GM19193 (cell line): Measurements from ENCODE around the gene HMSD.

Source experiments
- POLR2A ChIP-seq: IDR thresholded peaks from 4 replicates; pipeline ENCODE4 v1.6.1; 2011; ENCODE audit not compliant: insufficient read depth, insufficient read length; ENCODE audit errors: extremely low read depth

The HMSD gene

DNA sequence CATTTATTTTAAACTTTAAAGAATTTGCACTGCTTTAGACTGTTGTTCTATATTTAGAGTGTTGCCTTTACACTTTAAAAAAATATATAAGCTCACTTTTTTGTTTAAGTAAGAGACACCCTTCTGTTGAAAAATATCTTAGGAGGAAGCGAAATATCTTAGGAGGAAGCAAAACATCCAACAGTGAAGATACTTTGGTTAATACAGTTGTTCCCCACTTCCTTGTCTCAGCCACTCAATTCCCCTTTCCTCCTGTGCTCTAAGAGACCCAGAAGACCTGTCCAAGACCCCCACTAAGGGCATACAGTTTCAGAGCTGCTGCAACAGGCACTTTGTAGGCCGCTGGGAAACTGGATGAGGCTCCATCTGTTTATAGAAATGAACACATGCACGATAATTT lies 26.5 kb downstream of the HMSD start:
- TF ChIP-seq POLR2A: no peak

DNA sequence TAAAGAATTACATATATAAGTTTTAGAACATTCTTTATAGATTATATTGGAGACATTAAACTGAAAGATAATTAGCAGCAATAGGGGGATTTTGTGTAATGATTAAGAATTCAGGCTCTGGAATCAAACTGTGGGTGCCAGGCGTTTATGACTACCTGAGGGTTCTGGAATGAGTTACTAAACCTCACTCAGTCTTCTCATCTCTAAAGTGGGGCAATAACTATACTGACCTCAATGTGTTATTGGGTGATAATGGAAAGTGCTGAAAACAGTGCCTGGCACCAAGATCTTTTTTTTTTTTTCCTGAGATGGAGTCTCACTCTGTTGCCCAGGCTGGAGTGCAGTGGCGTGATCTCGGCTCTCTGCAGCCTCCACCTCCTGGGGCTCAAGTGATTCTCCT lies 27.9 kb downstream of the HMSD start:
- TF ChIP-seq POLR2A: no peak

DNA sequence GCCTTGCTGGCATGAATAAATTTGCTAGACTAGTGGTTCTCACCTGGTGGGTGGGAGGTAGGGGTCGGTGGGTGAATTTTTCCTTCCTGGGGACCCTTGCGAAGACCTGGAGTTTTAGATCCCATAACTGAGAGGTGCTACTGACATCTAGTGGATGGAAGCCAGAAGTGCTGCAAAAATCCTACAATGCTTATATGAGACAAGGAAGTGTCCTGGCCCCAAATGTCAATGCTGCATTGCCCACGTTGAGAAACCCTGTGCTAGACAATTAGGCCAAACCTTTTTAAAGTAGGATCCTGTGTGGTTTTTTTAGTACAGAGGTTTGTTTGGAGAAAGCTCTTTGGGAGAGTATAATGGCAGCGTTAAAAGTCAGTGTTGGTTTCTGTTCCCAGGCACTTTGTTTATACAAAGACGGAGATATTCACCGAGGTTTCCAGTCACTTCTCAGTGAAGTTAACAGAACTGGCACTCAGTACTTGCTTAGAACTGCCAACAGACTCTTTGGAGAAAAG lies 30.4 kb downstream of the HMSD start:
- no peak for TF ChIP-seq POLR2A

DNA sequence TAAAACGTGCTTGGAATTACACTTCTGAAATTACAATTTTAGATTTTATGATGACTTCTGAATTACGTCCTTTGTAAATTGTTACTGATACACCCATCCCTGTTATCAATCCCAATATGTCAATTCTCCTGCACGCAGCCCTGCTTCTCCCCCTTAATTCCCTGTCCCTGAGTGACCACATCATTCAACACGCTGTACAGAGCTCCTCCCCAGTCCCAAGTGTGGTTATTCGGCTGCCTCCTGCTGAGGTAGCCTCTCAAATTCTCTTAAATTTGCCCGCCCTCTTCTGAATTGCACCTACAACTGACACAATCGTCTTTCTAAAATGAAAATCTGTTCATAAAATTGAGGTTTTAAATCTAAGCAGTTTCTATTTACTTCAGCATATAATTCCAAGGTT lies 30.9 kb downstream of the HMSD start:
- TF ChIP-seq POLR2A: no peak

DNA sequence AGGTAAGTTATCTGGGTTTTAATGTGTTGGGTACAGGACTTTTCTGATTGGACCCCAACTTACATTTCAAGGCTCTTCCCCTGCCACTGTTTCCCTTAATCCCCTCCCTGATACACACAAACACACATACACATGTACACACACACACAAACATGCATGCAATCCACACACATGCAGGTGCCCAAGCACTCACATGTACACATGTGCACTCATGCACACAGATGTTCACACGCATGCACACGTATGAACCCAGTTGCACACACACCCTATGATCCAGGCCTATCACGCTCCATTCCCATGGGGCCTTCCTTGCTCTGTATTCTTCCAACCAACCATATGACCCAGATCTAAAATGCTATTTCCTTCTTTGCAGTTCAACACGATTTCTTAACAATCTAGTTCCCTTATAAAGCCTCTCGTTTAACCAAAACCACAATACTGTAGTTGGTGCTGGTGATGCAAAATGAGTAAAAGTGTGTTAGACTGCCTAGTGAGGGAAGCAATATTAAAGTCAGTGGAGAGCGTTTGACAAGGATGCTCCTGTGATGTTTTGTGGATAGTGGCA lies 31.9 kb downstream of the HMSD start:
- TF ChIP-seq POLR2A: no peak

DNA sequence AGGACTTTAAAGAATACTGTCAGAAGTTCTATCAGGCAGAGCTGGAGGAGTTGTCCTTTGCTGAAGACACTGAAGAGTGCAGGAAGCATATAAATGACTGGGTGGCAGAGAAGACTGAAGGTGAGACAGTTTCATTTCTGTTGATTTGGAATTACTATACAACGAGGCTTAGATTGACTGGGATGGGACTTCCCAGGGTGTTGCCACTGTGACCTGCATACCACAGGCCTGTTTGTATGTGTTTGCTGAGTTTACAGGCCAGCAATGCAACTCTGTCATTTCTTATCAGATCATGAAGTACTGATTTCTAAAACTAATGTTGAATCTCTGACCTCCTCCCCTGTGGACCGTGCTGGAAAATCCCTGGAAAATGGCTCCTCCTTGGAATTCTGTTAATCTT lies 32.6 kb downstream of the HMSD start:
- TF ChIP-seq POLR2A: no peak

DNA sequence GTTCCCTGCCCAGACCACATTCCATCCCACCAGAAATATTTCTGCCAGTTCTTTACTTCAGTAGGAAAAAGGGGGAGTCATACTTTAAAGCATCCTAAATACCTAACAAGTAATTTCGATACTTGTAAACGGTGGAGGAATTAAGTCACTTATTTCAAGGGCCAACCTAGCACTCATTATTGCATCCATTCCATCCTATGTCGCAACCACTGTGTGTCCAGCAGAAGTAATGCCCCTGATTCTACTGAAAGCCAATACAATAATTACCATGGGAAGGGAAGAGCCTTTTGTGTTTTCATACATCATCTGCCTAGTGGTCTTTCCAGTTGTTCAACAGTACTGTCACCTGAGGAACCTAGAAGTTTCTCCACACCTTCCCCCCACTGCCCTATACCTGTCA lies 33.3 kb downstream of the HMSD start:
- TF ChIP-seq POLR2A: no peak

DNA sequence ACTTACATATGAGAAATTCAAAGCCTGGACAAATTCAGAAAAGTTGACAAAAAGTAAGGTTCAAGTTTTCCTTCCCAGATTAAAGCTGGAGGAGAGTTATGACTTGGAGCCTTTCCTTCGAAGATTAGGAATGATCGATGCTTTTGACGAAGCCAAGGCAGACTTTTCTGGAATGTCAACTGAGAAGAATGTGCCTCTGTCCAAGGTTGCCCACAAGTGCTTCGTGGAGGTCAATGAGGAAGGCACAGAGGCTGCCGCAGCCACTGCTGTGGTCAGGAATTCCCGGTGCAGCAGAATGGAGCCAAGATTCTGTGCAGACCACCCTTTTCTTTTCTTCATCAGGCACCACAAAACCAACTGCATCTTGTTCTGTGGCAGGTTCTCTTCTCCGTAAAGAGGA lies 37.8 kb downstream of the HMSD start:
- TF ChIP-seq POLR2A: no peak

DNA sequence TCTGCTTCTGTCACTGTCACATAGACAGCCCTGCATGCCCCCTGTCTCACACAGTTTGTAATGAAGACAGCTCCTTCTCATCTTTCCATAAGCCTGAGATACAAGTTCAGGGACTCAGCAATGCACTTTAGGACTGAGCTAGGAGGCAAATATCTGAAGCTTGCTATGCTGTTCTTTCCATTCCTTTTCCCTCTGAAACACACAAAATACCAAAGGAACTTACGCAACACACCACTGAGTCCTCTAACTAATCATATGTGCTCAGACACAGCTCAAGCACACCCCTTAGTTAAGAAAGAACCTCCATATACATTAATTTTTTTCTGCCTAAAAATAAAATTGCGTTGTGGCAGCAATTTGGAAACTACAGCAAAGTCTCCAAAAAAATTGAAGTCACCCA lies 38.6 kb downstream of the HMSD start:
- no peak for TF ChIP-seq POLR2A

DNA sequence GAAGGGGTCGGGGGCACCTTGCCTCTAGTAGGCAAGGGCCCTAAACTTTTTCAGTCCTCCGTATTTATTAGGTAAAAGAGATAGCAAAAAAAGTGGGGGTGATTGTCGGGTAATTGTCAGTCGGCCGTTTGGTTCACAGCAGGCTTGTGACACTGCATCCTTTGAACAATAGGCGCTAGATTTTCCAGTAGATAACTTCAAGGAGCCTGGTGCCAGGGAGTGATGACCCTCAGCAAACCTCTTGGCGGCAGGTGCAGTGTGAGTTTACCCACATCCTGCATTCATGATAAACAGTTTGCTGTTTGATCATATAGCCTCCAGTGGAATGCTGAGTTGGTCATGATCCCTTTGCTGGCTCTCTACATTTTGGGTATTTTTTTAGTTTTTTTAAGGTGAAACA lies 43.6 kb downstream of the HMSD start:
- TF ChIP-seq POLR2A: no peak

DNA sequence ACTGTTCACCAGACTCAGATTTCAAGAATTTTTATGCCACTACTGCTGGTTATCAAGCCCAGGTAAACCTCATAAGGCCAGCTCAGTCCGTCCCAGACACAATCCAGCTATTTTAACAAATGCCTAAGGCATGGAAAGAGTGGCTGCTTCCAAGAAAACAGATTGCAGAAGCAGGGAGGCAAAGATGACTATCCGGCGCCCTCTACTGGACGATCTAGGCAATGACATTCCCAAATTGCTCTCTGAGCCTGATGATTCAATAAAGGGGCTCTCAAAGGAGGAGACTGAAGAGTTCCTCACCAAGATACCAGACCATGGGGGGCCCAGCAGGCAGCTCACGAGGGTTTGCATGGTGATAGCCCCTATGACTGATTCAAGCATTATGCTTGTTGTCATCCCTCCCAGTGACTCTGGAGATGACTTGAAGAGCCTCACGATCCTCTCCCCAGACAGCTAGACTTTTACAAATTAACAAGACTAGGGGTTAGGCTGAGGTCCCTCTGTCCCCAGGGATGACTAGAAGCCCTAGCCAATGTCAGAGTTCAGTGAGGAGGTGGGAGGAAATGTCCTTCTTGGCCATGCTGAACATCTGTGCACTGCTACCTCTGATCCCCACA lies 45.8 kb downstream of the HMSD start:
- no peak for TF ChIP-seq POLR2A

DNA sequence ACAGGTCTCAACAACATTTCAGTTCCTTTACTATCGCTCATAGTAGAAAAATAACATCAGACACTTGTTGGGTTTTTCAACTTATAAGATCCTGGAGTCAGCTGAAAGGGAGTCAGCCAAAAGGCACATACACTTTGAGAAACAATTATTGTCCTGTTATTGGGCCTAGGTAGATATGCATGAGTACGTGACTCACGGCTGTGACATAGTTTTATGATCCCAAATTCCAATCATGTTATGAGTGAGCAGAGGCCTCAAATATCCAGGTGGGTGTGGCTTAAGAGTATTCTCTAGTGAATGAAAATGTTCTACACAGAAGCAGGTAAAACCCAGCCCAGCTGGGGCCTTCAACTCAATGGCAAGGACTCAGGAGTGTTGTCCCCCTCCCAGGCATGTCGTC lies 47.9 kb downstream of the HMSD start:
- TF ChIP-seq POLR2A: no peak

DNA sequence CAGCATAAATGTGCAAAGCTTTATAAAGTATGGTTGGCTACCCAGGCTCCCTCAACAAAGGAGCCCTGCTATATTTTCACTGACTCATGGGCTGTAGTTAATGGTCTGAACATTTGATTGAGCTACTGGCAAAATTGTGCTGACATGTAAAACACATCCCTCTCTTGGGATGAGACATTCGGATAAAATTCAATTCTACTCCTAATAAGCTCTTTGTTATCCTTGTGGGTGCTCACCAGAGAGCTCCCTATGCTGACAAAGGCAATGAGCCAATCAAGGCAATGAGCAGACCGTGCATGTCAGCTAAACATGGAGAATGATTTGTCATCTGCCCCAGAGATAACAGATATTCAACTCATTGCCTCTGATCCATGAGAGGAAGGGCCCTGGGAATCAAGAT lies 48.5 kb downstream of the HMSD start:
- no peak for TF ChIP-seq POLR2A

DNA sequence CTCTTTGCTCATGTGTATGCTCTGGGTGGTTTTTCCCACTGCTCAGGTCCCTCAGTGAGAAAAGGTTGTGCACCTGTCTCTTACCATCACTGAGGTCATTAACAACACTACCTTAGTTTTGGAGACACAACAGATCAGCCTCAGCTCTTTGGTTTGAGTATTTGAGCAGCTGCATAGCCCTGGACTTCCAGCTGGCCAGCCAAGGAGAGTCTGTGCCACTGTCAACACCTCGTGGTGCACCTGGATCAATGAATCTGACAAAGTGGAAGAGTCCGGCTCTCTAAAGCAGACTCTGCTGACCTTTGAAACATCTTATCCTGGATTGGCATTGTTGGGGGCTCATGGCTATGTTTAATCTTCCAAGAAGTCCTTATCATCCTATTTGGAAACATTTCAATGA lies 50.8 kb downstream of the HMSD start:
- no peak for TF ChIP-seq POLR2A

DNA sequence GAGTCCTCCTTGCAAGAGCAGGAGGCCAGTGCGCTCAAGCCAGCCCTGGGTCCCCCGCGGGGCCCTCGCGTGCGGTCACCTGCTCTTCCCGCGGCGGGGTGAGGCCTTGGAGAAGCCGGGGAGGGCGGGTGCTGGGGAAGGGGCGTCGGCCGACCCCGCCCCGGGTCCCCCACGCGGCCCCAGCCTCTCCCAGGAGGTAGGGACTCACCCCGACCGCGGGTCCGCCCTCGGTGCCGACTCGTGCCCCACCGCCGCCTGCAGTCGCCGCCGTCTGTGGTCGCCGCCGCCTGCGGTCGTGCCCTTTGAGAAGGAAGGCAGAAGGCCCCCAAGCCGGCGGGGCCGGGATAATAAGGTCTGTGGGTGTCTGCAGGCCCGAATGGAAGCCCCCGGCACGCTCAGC lies 53.5 kb downstream of the HMSD start:
- TF ChIP-seq POLR2A: no peak

DNA sequence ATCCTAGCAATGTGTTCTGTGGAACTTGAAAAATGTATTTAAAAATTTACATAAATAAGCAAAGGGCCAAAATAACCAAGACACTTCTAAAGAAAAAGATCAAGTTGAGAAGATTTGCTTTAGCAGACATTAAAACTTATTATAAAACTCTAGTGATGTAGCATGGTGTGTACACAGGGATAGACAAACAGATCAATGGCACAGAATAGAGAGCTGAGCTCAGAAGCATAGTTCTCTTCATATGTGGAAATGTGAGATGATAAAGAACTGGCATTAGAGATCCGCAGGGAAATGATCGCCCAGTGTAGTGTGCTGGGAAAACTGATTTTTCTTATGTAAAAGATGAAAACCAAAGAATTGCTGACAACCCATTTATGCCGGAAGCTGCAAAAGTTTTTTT lies 60.2 kb downstream of the HMSD start:
- TF ChIP-seq POLR2A: no peak
